ENCODE data around the gene COX7A2L. TPM values are rescaled to one million over a fixed set of nuclear protein-coding genes. Genes with fewer than 3 reads are reported as not detected.
"Not testable (repeated sequence)": the region's sequence is repeated elsewhere in the genome, so short reads cannot be mapped to it uniquely, and the experiment has no call there.

COX7A2L gene
- total RNA-seq, 1 donor from 2014 or later, result 233 TPM

DNA sequence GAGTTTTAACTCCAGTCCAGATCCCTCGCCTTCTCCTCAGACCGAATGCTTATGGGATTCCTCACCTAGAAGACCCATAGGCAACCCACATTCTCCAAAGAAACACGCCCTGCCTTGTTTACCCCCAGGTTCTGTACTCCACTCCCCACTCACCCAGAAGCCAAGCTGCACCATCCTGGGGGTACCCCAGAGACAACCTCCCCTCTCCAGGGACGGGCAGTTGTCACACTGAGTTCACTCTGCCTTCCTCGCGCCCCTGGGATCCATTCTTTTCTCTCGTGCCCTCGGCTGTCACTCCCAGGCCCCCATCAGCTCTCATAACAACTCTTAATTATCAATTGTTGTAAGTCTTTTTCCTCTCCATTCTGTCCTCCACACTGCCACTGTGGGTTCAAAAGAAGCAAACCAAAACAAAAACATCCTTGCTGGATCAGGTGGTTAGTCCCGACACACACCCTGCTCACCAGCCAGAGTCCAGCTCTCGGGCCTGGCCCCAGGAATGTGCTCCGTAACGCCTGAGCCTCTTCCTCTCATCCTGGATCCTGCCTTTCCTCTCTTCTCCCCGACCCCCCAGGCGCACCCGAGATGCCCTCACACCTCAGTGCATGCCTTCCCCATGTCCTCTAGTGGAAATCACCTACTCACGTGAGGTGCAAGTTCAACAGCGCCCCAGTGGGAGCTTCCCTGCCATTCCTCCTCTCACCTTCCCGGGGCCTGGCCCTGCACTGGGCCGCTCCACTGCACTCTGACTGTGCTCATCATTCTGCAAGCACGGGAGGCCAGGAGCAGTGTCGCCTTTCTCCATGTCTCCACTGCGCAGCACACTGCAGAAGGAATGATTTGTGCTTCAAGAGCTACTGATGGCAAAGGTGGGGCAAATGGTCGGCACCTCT lies 20.7 kb downstream of the COX7A2L start:
- DNase-seq (ENCODE audit: low read depth, low spot score), result no peak

DNA sequence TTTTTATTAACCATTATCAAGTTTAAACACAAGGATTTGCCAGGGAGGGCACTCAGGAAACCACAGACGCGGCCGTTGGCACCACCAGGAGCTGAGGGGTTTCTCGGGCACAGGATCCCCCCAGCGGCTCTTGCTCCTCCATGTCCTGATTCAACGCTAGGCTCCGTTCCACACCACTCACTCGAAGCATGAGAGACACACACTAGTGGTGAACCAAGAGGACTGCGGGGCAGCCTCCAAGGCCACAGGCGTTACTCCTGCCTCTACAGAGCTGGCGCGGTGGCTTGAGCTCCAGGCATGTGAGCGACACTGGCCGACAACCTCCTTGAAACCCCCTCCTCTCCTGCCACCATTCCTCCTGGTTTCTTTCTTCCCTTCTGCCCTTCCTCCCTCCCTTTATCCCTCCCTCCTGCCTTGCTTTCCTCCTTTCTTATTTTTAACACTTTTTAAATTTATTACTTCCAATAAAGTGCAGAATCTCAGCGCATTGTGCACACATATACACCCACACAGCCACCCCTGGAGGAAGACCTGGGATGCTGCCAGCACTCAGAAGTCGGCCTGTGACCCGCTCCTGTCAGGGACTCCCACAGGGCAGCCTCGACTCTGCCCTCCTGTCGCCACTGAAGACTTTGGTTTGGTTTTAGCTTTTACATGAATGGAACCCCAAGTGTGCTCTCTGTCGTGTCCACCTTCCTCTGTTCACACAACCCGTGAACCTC lies 21.7 kb downstream of the COX7A2L start:
- DNase-seq (ENCODE audit: low read depth, low spot score), result no peak

DNA sequence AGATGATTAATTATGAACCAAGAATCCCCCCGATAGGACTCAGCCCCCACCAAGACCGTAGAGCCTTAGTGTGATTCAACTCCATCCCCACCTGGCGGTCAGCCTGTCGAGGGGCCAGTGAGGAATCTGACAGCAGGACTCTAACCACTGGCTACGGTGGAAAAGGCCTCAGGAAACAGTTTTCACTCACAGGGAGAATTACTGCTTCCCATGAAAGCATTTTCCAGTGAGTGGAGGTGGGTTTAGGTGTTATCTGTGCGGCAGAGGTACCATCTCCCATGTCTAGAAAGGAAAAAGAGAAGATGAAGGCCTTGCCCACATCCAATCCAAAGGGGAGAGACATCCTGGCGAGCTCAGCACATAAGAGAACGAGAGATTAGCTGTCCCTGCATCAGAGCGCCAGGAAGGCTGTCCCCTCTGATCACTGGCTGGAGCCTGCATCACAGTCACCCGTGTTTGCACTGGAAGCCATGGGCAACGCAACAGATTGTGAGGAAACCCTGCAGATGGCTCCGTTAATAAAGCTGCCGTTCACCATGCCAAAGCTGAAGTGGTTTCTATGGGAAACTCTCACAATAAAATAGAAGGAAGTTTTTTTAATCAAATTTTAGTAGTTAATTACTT lies 22.3 kb downstream of the COX7A2L start:
- DNase-seq (ENCODE audit: low read depth, low spot score), result no peak

DNA sequence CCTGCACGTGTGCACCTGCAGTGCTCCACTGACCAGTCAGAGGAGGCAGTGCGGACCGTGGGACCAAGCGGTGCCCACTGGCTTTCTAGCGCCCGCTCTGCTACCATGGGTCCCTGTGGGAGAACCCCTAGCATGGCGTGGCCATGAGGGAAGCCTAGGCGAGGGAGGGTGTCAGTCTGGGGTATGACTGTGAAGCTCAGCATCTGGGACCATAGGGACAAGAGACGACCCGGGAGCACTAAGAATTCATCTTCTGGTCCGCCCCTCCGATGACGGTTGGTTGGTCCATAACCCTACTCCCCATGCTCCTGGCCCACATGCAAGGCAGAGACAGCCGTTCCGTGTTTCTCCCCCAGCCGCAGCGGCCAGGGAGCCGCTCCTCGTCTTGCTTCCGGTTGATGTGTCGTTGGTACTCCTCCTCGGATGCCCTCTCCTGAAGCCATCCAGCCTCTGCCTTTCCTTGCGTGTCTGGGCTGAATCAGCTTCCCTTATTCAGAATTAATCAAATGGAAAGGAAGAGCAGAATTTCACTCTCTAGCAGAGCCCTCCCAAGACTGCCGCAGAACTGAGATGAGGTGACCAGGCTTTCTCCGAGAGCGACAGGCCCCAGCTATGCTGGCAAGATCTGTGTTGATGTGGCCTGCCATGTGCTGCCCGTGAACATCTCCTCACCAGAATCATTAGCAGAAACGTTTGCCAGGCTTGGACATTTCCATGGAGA lies 23.0 kb downstream of the COX7A2L start:
- DNase-seq (ENCODE audit: low read depth, low spot score), result no peak

DNA sequence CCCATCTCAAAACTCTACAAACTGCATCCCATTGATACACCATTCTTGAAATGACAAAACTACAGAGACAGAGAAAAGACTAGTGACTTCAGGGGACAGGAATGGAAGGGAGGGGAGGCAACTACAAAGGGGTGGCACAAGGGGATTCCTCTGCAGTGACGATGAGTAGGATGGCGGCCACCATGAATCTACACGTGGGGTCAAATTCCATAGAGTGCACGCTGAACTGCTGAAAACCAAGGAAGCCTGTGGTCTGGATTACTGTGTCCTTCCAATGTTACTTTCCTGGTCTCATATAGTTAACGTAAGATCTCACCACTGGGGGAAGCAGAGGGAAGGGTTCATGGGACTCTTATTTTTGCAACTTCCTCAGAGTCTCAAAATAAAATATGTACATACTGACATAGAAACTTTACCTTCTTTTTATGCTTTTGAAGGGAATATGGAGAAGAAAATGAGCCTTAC lies 23.6 kb downstream of the COX7A2L start:
- no peak for DNase-seq (ENCODE audit: low read depth, low spot score)

DNA sequence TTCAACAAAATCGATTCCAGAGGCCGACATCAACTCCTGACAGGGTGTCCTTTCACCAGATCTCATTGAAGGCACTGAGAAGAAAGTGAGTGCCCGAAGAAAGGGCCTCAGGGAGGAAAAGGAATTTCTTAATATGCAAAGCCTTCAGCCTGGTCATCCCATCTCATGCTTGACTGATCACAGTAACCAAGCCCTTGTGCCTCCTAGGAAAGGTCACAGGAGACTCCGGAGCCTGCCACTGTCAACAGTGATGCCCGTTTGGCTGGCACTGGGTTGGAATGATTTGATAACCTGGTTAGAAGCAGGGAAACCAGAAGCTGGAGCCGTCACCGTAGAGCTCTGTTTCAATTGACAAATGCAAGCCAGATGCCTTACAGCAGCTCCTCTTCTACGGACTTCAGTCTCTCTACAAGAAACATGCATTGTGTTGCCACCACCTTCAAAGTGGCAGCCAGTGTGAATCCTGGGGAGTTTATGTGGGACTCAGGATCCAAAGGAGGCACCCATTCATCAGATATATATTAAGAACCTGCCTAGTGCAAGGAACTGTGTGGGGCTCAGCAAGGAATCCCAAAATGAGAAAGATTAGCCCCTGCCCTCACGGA lies 24.6 kb downstream of the COX7A2L start:
- no peak for DNase-seq (ENCODE audit: low read depth, low spot score)

DNA sequence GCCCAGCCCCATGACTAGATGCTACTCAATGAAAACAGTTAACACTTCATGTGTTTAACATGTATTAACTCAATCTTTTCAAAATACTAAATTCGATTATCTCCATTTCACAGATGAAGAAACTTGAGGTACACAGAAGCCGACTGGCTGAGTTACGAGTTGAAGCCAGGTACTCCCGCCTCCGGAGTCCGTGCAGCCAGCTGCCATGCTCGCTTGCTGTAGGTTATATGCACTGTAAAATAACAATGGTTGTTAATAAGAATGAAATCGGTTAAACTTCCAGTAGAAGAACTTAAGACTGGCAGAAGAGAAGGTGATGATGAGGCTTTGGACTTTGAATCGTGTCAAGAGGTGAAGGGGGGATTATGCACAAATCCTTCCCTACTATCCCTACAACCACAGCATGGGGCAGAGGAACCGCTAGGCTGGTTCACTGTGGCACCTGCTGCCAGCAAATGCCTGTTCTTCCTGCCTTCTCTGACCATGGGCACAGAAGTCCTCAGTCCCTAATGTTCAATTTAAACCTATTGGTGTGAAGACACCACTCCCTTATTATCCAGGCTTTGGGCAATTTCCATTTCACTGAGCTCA lies 25.4 kb downstream of the COX7A2L start:
- no peak for DNase-seq (ENCODE audit: low read depth, low spot score)

DNA sequence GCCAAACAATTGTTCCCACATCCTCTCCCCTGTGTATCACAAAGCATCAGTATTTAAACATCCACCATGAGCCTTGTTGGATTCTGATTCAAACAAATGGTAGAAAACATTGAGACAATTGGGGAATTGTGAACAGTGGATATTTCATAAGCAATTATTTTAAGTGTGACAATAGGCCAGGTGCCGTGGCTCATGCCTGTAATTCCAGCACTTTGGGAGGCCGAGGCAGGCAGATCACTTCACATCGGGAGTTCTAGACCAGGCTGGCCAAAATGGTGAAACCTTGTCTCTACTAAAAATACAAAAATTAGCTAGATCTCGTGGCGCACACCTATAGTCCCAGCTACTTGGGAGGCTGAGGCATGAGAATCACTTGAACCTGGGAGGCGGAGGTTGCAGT lies 26.2 kb downstream of the COX7A2L start:
- not testable (repeated sequence) for DNase-seq (ENCODE audit: low read depth, low spot score)

DNA sequence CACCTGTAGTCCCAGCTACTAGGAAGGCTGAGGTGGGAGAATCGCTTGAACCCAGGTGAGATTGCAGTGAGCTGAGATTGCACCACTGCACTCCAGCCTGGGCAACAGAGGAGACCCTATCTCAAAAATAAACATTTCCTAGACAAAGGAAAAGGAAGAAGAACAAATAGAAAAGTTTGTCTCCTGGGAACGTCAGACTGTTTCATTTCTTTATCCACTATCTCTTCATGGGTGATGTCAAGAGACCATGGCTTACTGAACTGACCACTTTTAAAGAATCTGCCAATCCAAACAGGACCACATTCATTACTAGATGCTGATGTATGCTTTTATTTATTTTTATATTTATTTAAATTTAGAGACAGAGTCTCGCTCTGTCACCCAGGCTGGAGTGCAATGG lies 26.8 kb downstream of the COX7A2L start:
- DNase-seq (ENCODE audit: low read depth, low spot score), result no peak

DNA sequence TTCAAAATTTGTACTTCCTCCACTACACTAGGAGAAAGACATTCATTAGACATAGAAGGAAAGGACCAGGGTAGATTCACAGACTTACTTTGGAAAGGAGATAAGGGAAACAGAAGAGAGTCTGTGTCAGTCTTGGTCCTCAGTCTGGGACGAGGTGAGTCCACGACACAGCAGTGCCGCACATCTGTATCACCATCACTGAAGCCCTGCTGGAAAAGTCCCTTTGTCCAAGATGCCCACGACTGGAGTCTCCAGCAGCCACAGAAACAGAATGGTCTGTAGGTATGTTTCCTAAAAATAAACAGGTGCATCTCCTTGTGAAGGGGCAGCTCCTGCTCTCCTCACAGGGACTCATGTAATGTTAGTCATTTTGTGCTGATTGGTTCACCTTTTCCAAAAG lies 27.4 kb downstream of the COX7A2L start:
- DNase-seq (ENCODE audit: low read depth, low spot score), result no peak

DNA sequence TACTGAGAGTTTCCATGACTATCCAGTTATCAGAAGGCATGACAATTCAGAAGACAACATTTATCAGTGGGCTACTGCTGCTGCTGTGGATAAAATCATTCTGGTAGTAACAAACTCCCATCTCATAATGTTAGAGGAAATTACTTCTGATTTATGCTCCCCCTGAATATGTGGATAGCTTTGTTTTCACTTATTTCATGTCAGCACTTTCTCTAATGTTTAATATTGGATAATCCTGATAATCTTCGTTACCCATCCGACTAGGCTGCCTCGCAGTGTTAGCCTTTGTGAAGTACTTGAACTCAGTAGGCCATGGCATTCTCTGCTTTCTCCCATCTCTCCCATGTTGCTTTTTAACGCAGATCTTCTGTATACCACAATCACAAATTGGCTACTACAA lies 28.4 kb downstream of the COX7A2L start:
- DNase-seq (ENCODE audit: low read depth, low spot score), result no peak

DNA sequence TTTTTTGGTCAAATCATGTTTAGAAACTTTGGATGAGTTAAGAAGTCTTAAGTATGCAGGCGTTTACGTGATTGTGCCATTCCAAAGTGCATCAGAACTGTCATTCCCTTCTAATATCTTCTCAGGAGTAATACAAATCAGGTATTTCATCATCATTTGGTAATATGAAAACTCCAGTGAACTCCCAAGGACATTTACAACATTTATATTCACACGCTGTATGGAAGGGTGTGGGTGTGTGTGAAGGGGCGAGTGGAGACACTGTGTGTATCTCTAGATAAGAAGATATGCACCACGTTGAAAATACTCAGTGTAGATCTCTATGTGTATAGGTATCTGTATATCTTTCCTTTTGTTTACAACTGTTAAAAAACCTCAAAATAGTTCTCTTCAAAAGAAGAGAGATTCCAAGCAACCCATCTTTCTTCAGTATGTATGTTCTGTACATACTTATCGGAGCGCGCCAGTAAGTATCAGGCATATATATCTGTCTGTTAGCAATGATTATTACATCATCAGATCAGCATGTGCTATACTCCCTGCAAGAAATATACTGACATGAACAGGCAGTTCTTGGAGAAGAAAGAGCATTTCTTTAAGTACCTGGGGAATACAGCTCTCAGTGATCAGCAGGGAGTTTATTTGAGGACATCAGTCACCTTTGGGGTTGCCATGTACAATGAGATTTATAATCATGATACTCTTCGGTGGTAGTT lies 29.3 kb downstream of the COX7A2L start:
- no peak for DNase-seq (ENCODE audit: low read depth, low spot score)

DNA sequence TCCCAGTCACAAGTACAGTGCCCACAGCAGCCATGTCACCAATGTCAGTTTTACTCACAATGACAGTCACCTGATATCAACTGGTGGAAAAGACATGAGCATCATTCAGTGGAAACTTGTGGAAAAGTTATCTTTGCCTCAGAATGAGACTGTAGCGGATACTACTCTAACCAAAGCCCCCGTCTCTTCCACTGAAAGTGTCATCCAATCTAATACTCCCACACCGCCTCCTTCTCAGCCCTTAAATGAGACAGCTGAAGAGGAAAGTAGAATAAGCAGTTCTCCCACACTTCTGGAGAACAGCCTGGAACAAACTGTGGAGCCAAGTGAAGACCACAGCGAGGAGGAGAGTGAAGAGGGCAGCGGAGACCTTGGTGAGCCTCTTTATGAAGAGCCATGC lies 31.3 kb downstream of the COX7A2L start:
- no peak for DNase-seq (ENCODE audit: low read depth, low spot score)

DNA sequence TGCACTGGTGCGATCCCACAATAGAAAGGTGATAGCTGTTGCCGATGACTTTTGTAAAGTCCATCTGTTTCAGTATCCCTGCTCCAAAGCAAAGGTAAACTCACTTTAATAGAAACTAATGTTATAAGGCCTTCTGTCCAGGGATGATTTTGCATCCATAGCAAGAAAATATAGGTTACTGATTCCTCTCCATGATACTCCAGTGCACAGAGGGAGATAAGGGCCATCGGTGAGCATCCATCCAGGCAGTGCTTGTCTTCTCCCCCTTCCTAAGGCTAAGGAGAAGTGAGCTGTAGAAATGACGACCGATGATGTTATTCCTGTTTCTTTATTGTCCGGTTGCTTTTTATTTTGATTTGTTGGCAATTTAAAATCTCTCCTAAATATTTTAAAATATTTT lies 32.1 kb downstream of the COX7A2L start:
- no peak for DNase-seq (ENCODE audit: low read depth, low spot score)

DNA sequence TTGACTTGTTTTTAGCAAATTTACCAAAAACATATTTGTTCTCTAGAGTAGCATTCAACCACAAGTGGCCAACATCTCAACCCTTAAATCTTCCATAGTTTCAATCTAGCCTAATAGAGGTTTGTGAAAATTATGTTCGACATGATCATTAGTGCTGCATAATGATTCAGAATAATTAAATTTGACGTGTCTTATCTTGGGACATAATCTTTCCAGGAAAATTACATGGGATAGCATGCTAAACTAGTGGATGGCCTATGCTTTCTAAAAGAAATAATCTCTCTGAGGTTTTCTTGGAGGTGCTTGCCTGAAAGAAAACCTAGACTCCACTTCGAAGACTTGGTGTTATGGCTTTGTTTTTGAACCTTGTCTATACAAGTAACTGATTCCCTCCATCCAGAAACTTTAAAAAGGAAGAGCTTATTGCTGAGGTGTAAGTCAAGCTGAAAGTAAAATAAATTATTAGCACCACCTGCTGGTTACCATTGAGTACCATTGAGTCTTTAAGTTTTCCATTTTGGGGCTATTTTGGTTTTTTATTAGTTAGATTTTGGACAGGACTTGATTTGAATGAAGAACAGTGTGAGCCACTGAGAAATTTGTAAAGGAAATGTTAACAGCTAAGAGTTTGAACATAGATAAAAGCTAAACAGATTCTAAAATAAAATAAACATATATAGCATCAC lies 32.7 kb downstream of the COX7A2L start:
- DNase-seq (ENCODE audit: low read depth, low spot score), result no peak

DNA sequence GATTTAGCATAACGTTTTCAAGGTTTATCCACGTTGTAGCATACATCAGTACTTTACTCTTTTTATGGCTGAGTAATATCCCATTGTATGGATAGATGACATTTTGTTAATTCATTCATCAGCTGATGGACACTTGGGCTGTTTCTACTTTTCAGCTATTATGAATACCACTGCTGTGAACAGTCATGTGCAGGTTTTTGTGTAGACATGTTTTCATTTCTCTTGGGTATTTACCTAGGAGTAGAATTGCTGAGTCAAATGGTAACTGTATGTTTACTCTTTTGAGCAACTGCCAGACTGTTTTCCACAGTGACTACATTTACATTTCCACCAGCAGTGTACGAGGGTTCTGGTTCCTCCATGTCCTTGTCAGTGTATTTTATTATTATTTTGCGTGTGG lies 33.9 kb downstream of the COX7A2L start:
- no peak for DNase-seq (ENCODE audit: low read depth, low spot score)

DNA sequence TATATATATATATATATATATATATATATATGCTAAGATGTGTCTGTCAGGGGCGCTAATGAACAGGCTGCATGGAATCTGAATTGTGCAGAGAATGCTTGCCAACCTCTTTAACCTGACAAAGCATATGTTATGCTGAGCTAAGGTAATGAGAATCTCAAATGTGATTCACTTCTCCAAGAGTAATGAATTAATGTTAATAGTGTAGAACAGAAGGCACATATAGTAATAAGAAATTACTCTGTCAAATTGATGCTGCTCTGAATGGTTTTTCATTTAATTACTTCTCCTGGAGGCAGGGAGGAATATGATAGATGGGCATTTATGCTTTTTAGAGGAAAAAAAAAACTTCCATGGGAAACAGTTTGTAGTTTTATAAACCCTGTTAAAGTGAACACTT lies 35.4 kb downstream of the COX7A2L start:
- no peak for DNase-seq (ENCODE audit: low read depth, low spot score)

DNA sequence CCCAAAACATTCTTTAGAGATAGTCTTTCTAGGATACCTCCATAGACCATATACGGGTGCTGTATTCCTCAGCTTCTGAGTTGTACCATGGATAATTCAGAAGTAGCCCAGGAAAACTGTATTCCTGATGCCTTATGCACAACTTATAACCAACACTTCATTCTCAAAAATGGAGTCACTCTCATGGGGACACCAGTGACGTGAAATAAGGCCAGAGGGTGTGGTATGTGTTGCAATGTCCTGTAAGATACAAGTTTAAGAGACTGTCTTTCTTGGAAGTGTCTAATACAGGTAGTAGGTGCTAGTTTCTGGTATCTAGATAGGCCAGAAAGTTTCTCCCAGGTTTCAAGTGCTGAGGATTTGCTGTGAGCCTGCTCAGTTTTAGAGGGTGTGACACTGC lies 36.1 kb downstream of the COX7A2L start:
- DNase-seq (ENCODE audit: low read depth, low spot score), result no peak

DNA sequence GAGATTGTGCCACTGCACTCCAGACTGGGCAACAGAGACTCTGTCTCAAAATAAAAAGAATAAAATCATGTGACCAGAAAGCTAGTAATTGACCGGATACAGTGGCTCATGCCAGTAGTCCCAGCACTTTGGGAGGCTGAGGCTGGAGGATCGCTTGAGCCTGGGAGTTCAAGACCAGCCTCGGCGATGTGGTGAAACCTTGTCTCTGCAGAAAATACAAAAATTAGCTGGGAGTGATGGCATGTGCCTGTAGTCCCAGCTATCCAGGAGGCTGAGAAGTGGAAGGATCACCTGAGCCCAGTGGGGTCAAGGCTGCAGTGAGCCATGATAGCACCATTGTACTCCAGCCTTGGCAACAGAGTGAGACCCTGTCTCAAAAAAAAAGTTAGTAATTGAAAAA lies 36.8 kb downstream of the COX7A2L start:
- DNase-seq (ENCODE audit: low read depth, low spot score), result no peak
